SK-N-MC (cell line): Measurements from ENCODE around the gene NXF1.

Experiments used
- EZH2 ChIP-seq: fragments of 200-600 bp; sonication (generic); IDR thresholded peaks from one replicate; pipeline ENCODE4 v1.6.1; 2017; ENCODE audit warnings: antibody characterized with exemption
- FOXP2 ChIP-seq: optimal IDR thresholded peaks from 2 replicates; pipeline ENCODE3; 2011; ENCODE audit warnings: mild to moderate bottlenecking, moderate library complexity; ENCODE audit not compliant: insufficient read depth; ENCODE audit errors: extremely low read length, control extremely low read depth

DNA sequence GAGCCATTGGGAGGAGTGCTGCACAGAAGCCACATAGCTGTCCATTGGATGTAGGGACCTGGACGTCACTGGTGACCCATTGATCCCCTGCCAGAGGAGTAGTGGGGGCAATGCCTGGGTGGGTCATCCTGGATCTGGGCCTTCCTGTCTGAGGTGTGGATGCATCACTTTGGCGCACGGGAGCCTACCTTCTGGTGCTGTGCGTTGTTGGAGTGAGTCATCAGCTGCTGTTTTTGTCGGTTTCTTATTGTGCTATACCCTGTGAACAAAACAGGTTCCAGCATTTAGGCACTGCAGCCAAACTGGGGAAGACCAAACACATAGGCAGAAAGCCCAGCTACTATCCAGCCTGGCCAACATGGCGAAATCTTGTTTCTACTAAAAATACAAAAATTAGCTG, 30.8 kb downstream of the NXF1 start:
- TF ChIP-seq EZH2 (no peak), FOXP2 (no peak)
